Transverse colon (tissue), 4 donors: Measurements from ENCODE around the gene NR3C1. TPM values are rescaled to one million over a fixed set of nuclear protein-coding genes. Genes with fewer than 3 reads are reported as not detected.

Experiments used
- DNase-seq: peaks from one replicate; pipeline ENCODE4 v3.0.0-alpha.2; 2019
- H3K27ac ChIP-seq, 4 donors: fragments of 200-600 bp; sonication (generic); 2 replicates each; pipeline ENCODE4 v1.5.1; 2016 to 2018; ENCODE audit warnings: inconsistent platforms in 4 of 4
- H3K27me3 ChIP-seq: fragments of 200-600 bp; sonication (generic); 2 replicates; pipeline ENCODE4 v1.5.1; 2017; ENCODE audit warnings: inconsistent platforms
- H3K36me3 ChIP-seq, 4 donors: fragments of 200-600 bp; sonication (generic); 2 replicates each; pipeline ENCODE4 v1.5.1; 2017 to 2019; ENCODE audit warnings: inconsistent platforms in 4 of 4
- H3K4me1 ChIP-seq, 4 donors: fragments of 200-600 bp; sonication (generic); 2 replicates each; pipeline ENCODE4 v1.5.1; 2017 to 2020; ENCODE audit warnings: inconsistent platforms in 4 of 4
- H3K4me3 ChIP-seq, 4 donors: fragments of 200-600 bp; sonication (generic); 1 replicate in 1 of 4; 2 replicates in 3 of 4; pipeline versions ENCODE4 v1.5.1 to v1.6.1; 2017 to 2019; ENCODE audit warnings: inconsistent platforms in 4 of 4
- H3K9me3 ChIP-seq, 2 donors: fragments of 200-600 bp; sonication (generic); 2 replicates each; pipeline ENCODE4 v1.5.1; 2017 to 2019; ENCODE audit warnings: inconsistent platforms in 2 of 2
- CTCF ChIP-seq, 5 experiments: fragments of 200-600 bp in 3 of 5; fragments of 450-650 bp in 2 of 5; sonication (generic) in 3 of 5; IDR thresholded peaks; 1 replicate in 2 of 5; 2 replicates in 3 of 5; pipeline ENCODE4 v1.5.1; 2016 to 2017; ENCODE audit warnings: antibody characterized with exemption in 5 of 5, inconsistent platforms in 3 of 5, mild to moderate bottlenecking in 2 of 5, moderate library complexity in 1 of 5
- EP300 ChIP-seq: sonication (generic); formaldehyde crosslinking; IDR thresholded peaks from one replicate; pipeline ENCODE4 v1.6.1; 2017; ENCODE audit warnings: antibody characterized with exemption, low read depth
- POLR2A ChIP-seq: fragments of 450-650 bp; IDR thresholded peaks from one replicate; pipeline ENCODE4 v1.6.1; 2016; ENCODE audit warnings: antibody characterized with exemption, mild to moderate bottlenecking, moderate library complexity
- POLR2AphosphoS5 ChIP-seq, 3 donors: sonication (generic); formaldehyde crosslinking; IDR thresholded peaks; one replicate each; pipeline ENCODE4 v1.6.1; 2016; ENCODE audit warnings: antibody characterized with exemption in 3 of 3
- WGBS, 2 donors: methylation state at CpG; one replicate each; pipeline ENCODE4 v1.1.5; 2018; ENCODE audit warnings: low coverage in 1 of 2; 5-methylcytosine and 5-hydroxymethylcytosine counted together
- in situ Hi-C, 4 donors: fragments of 200-750 bp; cut with MboI; loops; one replicate each; pipeline versions ENCODE4 v1.15.0 to v1.15.1; 2017; ENCODE audit warnings: low sequenced_read_pairs in 3 of 4, low pct_ligation_motif_present in 1 of 4, low pct_unique_long_range_greater_than_20kb in 1 of 4
- intact Hi-C: fragments of 100-400 bp; cut with DNase I; formaldehyde crosslinking; loops from one replicate; pipeline ENCODE4 v1.15.1; 2023; ENCODE audit warnings: low total_unique reads
- total RNA-seq, 4 donors: library from RNA; depleted of rRNA; stranded (reverse); fragments of >200 nt; gene quantifications; one replicate each; pipeline ENCODE4 v1.1.0, GENCODE V29; 2016

Gene NR3C1
- total RNA-seq, 4 donors from 2014 or later: 8.4 to 37.7 (median 30.3) TPM

DNA sequence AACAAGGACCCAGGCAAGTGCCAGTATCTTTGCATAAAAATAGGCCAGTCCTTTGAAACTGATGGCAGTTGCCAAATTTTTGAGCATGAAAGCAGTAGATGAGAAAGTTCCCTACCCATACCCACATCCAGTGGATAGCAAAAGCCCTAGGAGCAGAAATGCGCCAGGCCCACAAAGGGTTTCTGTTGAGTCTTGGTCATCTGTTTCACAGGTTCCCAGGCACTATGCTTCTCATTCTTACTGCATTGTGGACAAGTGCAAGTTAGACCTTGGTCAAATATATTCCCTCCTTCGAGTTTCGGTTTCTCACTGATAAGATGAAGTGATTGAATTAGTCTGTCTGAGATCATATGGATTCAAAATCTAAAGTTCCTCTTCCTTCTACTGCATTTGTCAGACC is 152.3 kb downstream of the NR3C1 start:
- Histone ChIP-seq H3K27me3 (no peaks in the 10 kb centered on the region), H3K27ac (no peak overlapping the region), H3K36me3 (no peaks in the 10 kb centered on the region), H3K9me3 (no peaks in the 10 kb centered on the region), H3K4me3 (no peak overlapping the region), H3K4me1 (peaks cover 0 to 4% (median 0%) of the 10 kb centered on the region in 4 donors)
- WGBS, 2 donors: 86 to 91% methylated on average over 3 of the region's 3 CpGs
- TF ChIP-seq POLR2A: no peak
- TF ChIP-seq CTCF (IDR thresholded peaks at IDR 0.05): no peak
- no peak for TF ChIP-seq EP300
- TF ChIP-seq POLR2AphosphoS5 (IDR thresholded peaks at IDR 0.05): no peak
- in situ Hi-C loops (no loop called here), intact Hi-C loops (no loop called here)
- DNase-seq: no peak

- TF ChIP-seq EP300 (no peak), POLR2A (no peak), CTCF (IDR thresholded peaks at IDR 0.05) (no peak), POLR2AphosphoS5 (IDR thresholded peaks at IDR 0.05) (no peak)
- intact Hi-C loops: no loop called here
- Histone ChIP-seq H3K4me3 (no peak overlapping the region), H3K36me3 (no peaks in the 10 kb centered on the region), H3K27me3 (no peaks in the 10 kb centered on the region), H3K27ac (no peak overlapping the region), H3K4me1 (peaks cover 0 to 4% (median 0%) of the 10 kb centered on the region in 4 donors), H3K9me3 (no peaks in the 10 kb centered on the region)
- in situ Hi-C loops: no loop called here
- 79 to 80% methylated on average over 2 of the region's 2 CpGs for WGBS, 2 donors
- no peak for DNase-seq
Measured at GRCh38 chr5:143249851-143250250, 153.6 kb downstream of the NR3C1 start.

GRCh38 chr5:143248822-143249579 is 154.5 kb downstream of the NR3C1 start:
- Histone ChIP-seq H3K27ac (no peak overlapping the region), H3K27me3 (no peaks in the 10 kb centered on the region), H3K4me1 (peaks cover 0 to 4% (median 2%) of the 10 kb centered on the region in 4 donors), H3K9me3 (no peaks in the 10 kb centered on the region), H3K4me3 (no peak overlapping the region), H3K36me3 (no peaks in the 10 kb centered on the region)
- WGBS, 2 donors: 79 to 93% methylated on average over 2 to 3 of the region's 3 CpGs
- TF ChIP-seq CTCF (IDR thresholded peaks at IDR 0.05): no peak
- TF ChIP-seq EP300: no peak
- no peak for TF ChIP-seq POLR2AphosphoS5 (IDR thresholded peaks at IDR 0.05)
- TF ChIP-seq POLR2A: no peak
- in situ Hi-C loops: no loop called here
- DNase-seq: no peak
- intact Hi-C loops: no loop called here

DNA sequence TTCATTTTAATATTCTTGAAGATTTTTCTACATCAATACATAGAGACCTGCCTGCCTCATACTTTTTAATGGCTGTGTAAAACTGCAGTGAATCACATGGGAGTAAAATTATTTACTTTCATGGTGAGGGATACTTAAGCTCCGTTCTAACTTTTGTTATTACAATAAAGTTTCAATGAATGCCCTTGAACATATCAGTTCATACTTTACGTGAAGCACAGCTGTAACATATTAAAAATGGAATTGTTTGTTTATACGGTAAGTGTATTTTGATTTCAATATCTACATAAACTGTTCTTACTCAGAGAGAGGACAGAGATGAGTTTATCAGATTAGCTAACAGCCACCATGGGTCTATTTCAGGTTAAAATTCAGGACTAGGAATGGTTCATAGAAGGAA is 155.1 kb downstream of the NR3C1 start:
- TF ChIP-seq CTCF (IDR thresholded peaks at IDR 0.05) (no peak), POLR2AphosphoS5 (IDR thresholded peaks at IDR 0.05) (no peak), POLR2A (no peak), EP300 (no peak)
- H3K36me3 ChIP-seq: no peaks in the 10 kb centered on the region
- H3K4me1 ChIP-seq: peaks cover 0 to 4% (median 3%) of the 10 kb centered on the region in 4 donors
- no peaks in the 10 kb centered on the region for H3K27me3 ChIP-seq
- no peaks in the 10 kb centered on the region for H3K9me3 ChIP-seq
- H3K4me3 ChIP-seq: no peak overlapping the region
- in situ Hi-C loops (no loop called here), intact Hi-C loops (no loop called here)
- WGBS, 2 donors: 75 to 90% methylated on average over 3 of the region's 3 CpGs
- no peak for DNase-seq
- H3K27ac ChIP-seq: no peak overlapping the region
